ENCODE results near the gene MTHFSD.

DNA sequence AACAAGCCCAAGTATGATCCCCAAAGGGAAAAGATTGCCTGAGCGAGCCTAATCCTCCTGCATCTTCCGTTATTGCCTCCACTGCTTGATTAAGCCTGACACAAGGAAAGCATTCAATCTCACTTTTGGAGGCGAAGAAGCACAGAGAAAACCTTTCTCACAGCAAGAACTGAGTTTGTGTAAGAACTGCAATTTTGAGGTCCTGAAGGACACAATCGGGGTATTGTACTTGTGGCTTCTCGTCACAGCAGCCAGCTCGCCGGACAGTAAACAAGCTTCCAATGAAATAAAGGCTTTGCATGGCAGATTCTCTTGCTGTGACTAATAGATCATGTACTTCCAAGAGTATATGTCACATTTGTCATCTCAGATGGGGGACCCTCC is 63.4 kb downstream of the MTHFSD start:
- TF ChIP-seq EZH2 (IDR thresholded peaks at IDR 0.05; ENCODE audit: borderline replicate concordance, low read depth, low read length, severe bottlenecking) (no peak), CTCF (IDR thresholded peaks at IDR 0.05; ENCODE audit: extremely low read depth in 1 of 2, insufficient read depth in 1 of 2, low read depth in 1 of 2, low read length in 2 of 2) (no peak), POLR2A (IDR thresholded peaks at IDR 0.05; ENCODE audit: low read depth, low read length) (no peak), MAX (IDR thresholded peaks at IDR 0.05; ENCODE audit: insufficient read depth, insufficient read length) (no peak), POLR2AphosphoS5 (IDR thresholded peaks at IDR 0.05; ENCODE audit: insufficient read depth, low read depth, low read length) (no peak), MYC (IDR thresholded peaks at IDR 0.05; ENCODE audit: low read depth, low read length) (no peak), JUN (IDR thresholded peaks at IDR 0.05; ENCODE audit: borderline replicate concordance, insufficient read depth, insufficient read length, low read depth) (no peak), FOS (IDR thresholded peaks at IDR 0.05; ENCODE audit: borderline replicate concordance, insufficient read depth, low read length) (no peak)
